ENCODE measurements around the gene AP3S2.
"Not testable (repeated sequence)": the region's sequence is repeated elsewhere in the genome, so short reads cannot be mapped to it uniquely, and the experiment has no call there.

The AP3S2 gene

GRCh38 chr15:89799918-89800498 lies 93.8 kb downstream of the AP3S2 start:
- DNase-seq (ENCODE audit: low read depth in 2 of 2) = no peak

GRCh38 chr15:89799011-89799911 lies 94.5 kb downstream of the AP3S2 start:
- DNase-seq (ENCODE audit: low read depth in 2 of 2) = no peak

- DNase-seq (ENCODE audit: low read depth in 2 of 2) = no peak
Measured at GRCh38 chr15:89797678-89798201, 96.1 kb downstream of the AP3S2 start.

- DNase-seq (ENCODE audit: low read depth in 2 of 2) = no peak
Measured at GRCh38 chr15:89795996-89796395, 97.8 kb downstream of the AP3S2 start.

- DNase-seq (ENCODE audit: low read depth in 2 of 2) = no peak
Measured at GRCh38 chr15:89794627-89795241, 99.1 kb downstream of the AP3S2 start.

- DNase-seq (ENCODE audit: low read depth in 2 of 2) = no peak
Measured at GRCh38 chr15:89792106-89792805, 101.5 kb downstream of the AP3S2 start.

- no peak for DNase-seq (ENCODE audit: low read depth in 2 of 2)
Measured at GRCh38 chr15:89790661-89791060, 103.1 kb downstream of the AP3S2 start.

- no peak for DNase-seq (ENCODE audit: low read depth in 2 of 2)
Measured at GRCh38 chr15:89790206-89790605, 103.6 kb downstream of the AP3S2 start.

GRCh38 chr15:89788585-89788984 lies 105.2 kb downstream of the AP3S2 start:
- not testable (repeated sequence) for DNase-seq (ENCODE audit: low read depth in 2 of 2)

GRCh38 chr15:89787944-89788343 lies 105.8 kb downstream of the AP3S2 start:
- no peak for DNase-seq (ENCODE audit: low read depth in 2 of 2)

- DNase-seq (ENCODE audit: low read depth in 2 of 2) = no peak
Measured at GRCh38 chr15:89785774-89786140, 108.0 kb downstream of the AP3S2 start.

GRCh38 chr15:89785064-89785773 lies 108.6 kb downstream of the AP3S2 start:
- no peak for DNase-seq (ENCODE audit: low read depth in 2 of 2)

- no peak for DNase-seq (ENCODE audit: low read depth in 2 of 2)
Measured at GRCh38 chr15:89784686-89784960, 109.2 kb downstream of the AP3S2 start.

- DNase-seq (ENCODE audit: low read depth in 2 of 2) = no peak
Measured at GRCh38 chr15:89783861-89784685, 109.7 kb downstream of the AP3S2 start.

- no peak for DNase-seq (ENCODE audit: low read depth in 2 of 2)
Measured at GRCh38 chr15:89783111-89783860, 110.5 kb downstream of the AP3S2 start.

- not testable (repeated sequence) for DNase-seq (ENCODE audit: low read depth in 2 of 2)
Measured at GRCh38 chr15:89782619-89782950, 111.2 kb downstream of the AP3S2 start.

GRCh38 chr15:89781891-89782618 lies 111.7 kb downstream of the AP3S2 start:
- no peak for DNase-seq (ENCODE audit: low read depth in 2 of 2)

- DNase-seq (ENCODE audit: low read depth in 2 of 2) = peak in 1 of 2 experiments; percentile 18
Measured at GRCh38 chr15:89781055-89781454, 112.7 kb downstream of the AP3S2 start.

- no peak for DNase-seq (ENCODE audit: low read depth in 2 of 2)
Measured at GRCh38 chr15:89780601-89781000, 113.2 kb downstream of the AP3S2 start.

Data from stimulated activated CD4-positive, alpha-beta T cell treated with anti-CD3 and anti-CD28 coated beads, Interleukin-12 subunit alpha, Interleukin-12 subunit beta, amount 100 ng/mL, for 24 hours (primary cell).